Liver (tissue), 3 donors: ENCODE results near the gene SH3PXD2A.

ENCODE experiments used
- EGR1 ChIP-seq, 2 donors: IDR thresholded peaks; 2 replicates each; pipeline ENCODE4 v1.6.1; 2016 to 2018; ENCODE audit warnings: antibody characterized with exemption in 2 of 2, low read depth in 2 of 2
- GABPA ChIP-seq, 2 donors: IDR thresholded peaks in 1 of 2; conservative IDR thresholded peaks in 1 of 2; 2 replicates each; pipeline ENCODE4 v1.6.1; 2016; ENCODE audit warnings: antibody characterized with exemption in 2 of 2, mild to moderate bottlenecking in 1 of 2, moderate library complexity in 1 of 2
- RAD21 ChIP-seq, 2 donors: IDR thresholded peaks; 2 replicates each; pipeline ENCODE4 v1.6.1; 2016; ENCODE audit warnings: antibody characterized with exemption in 2 of 2, mild to moderate bottlenecking in 2 of 2
- SP1 ChIP-seq: IDR thresholded peaks from 2 replicates; pipeline ENCODE4 v1.6.1; 2018; ENCODE audit warnings: antibody characterized with exemption, mild to moderate bottlenecking
- YY1 ChIP-seq: IDR thresholded peaks from 2 replicates; pipeline ENCODE4 v1.6.1; 2016; ENCODE audit warnings: antibody characterized with exemption, mild to moderate bottlenecking
- TF ChIP-seq, protein P1 (sequence below): IDR thresholded peaks from 2 replicates; pipeline ENCODE4 v1.6.1; 2016; ENCODE audit warnings: antibody characterized with exemption
- TF ChIP-seq, protein P2 (sequence below): fragments of 150-350 bp; IDR thresholded peaks from 2 replicates; pipeline ENCODE4 v1.5.1; 2017; ENCODE audit warnings: improper control_type of control experiment, low read depth, low read length; ENCODE audit not compliant: missing input control
- TF ChIP-seq, protein P3 (sequence below): IDR thresholded peaks from 2 replicates; pipeline ENCODE4 v1.6.1; 2016; ENCODE audit warnings: antibody characterized with exemption, mild to moderate bottlenecking
- donor health status: healthy.
- donor health status: healthy.

DNA sequence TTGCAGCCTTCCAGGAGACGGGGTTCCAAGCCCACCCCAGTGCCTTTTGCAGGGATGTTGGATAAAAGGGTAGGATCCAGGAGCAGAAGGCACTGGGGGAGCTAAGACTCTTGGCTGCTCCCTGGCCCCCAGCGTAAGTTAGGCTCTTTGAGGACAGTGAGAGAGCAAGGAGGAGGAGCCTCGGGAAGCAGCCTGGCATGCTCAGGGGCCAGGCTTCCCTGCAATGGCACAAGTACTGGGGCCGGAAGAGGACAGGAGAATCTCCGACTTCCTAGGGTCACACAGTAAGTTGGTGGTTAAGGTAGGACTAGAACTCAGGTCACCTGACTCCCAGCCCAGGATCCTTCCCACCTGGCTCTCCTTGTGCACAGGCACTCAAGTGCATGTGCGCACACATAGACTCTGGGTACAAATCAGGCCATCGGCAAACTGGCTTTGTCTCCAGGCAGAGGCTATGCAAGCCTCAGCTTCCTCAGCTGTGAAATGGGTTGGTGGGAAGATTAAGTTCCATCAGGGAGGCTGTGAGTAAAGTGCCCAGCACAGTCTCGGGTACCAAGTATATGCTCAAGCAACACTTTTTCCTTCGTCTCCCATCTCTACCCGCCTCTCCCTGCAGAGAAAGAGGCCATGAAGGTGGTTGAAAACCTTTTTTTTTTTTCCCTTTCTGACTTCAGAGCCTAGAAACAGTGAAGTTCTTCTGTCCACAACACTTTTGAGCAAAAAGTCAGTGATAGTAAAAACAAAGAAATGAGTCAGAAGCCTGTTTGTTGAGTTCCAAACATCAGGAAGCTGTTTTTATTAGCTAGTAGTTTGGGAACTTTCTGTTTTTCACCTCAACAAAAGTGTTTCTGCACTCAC, 282.8 kb downstream of the SH3PXD2A start:
- TF ChIP-seq, protein P1, sequence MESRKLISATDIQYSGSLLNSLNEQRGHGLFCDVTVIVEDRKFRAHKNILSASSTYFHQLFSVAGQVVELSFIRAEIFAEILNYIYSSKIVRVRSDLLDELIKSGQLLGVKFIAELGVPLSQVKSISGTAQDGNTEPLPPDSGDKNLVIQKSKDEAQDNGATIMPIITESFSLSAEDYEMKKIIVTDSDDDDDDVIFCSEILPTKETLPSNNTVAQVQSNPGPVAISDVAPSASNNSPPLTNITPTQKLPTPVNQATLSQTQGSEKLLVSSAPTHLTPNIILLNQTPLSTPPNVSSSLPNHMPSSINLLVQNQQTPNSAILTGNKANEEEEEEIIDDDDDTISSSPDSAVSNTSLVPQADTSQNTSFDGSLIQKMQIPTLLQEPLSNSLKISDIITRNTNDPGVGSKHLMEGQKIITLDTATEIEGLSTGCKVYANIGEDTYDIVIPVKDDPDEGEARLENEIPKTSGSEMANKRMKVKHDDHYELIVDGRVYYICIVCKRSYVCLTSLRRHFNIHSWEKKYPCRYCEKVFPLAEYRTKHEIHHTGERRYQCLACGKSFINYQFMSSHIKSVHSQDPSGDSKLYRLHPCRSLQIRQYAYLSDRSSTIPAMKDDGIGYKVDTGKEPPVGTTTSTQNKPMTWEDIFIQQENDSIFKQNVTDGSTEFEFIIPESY: no peak
- TF ChIP-seq, protein P2, sequence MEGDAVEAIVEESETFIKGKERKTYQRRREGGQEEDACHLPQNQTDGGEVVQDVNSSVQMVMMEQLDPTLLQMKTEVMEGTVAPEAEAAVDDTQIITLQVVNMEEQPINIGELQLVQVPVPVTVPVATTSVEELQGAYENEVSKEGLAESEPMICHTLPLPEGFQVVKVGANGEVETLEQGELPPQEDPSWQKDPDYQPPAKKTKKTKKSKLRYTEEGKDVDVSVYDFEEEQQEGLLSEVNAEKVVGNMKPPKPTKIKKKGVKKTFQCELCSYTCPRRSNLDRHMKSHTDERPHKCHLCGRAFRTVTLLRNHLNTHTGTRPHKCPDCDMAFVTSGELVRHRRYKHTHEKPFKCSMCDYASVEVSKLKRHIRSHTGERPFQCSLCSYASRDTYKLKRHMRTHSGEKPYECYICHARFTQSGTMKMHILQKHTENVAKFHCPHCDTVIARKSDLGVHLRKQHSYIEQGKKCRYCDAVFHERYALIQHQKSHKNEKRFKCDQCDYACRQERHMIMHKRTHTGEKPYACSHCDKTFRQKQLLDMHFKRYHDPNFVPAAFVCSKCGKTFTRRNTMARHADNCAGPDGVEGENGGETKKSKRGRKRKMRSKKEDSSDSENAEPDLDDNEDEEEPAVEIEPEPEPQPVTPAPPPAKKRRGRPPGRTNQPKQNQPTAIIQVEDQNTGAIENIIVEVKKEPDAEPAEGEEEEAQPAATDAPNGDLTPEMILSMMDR: no peak
- TF ChIP-seq, protein P3, sequence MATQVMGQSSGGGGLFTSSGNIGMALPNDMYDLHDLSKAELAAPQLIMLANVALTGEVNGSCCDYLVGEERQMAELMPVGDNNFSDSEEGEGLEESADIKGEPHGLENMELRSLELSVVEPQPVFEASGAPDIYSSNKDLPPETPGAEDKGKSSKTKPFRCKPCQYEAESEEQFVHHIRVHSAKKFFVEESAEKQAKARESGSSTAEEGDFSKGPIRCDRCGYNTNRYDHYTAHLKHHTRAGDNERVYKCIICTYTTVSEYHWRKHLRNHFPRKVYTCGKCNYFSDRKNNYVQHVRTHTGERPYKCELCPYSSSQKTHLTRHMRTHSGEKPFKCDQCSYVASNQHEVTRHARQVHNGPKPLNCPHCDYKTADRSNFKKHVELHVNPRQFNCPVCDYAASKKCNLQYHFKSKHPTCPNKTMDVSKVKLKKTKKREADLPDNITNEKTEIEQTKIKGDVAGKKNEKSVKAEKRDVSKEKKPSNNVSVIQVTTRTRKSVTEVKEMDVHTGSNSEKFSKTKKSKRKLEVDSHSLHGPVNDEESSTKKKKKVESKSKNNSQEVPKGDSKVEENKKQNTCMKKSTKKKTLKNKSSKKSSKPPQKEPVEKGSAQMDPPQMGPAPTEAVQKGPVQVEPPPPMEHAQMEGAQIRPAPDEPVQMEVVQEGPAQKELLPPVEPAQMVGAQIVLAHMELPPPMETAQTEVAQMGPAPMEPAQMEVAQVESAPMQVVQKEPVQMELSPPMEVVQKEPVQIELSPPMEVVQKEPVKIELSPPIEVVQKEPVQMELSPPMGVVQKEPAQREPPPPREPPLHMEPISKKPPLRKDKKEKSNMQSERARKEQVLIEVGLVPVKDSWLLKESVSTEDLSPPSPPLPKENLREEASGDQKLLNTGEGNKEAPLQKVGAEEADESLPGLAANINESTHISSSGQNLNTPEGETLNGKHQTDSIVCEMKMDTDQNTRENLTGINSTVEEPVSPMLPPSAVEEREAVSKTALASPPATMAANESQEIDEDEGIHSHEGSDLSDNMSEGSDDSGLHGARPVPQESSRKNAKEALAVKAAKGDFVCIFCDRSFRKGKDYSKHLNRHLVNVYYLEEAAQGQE: no peak
- TF ChIP-seq GABPA (IDR thresholded peaks at IDR 0.05 in 1 of 2, conservative IDR thresholded peaks at IDR 0.05 in 1 of 2) (no peak), EGR1 (IDR thresholded peaks at IDR 0.05; ENCODE audit: low read depth in 2 of 2) (no peak), YY1 (no peak), SP1 (no peak), RAD21 (IDR thresholded peaks at IDR 0.05) (no peak)
